SK-N-SH treated with all-trans-retinoic acid at 6 μM for 48 hours (cell line): Measurements from ENCODE around the gene CLCN3.

Experiments used
- ESRRG ChIP-seq: fragments of 250-450 bp; sonication (Bioruptor Pico); IDR thresholded peaks from 2 replicates; pipeline ENCODE4 v1.6.1; 2021; ENCODE audit warnings: mild to moderate bottlenecking
- PPARA ChIP-seq: fragments of 250-450 bp; sonication (Bioruptor Pico); IDR thresholded peaks from 2 replicates; pipeline ENCODE4 v1.5.0; 2020; ENCODE audit warnings: mild to moderate bottlenecking, borderline replicate concordance
- RARB ChIP-seq: fragments of 250-450 bp; sonication (Bioruptor Pico); IDR thresholded peaks from 2 replicates; pipeline ENCODE4 v1.8.0; 2021; ENCODE audit warnings: mild to moderate bottlenecking, moderate library complexity
- TCF4 ChIP-seq: fragments of 250-450 bp; sonication (Bioruptor Pico); IDR thresholded peaks from 2 replicates; pipeline ENCODE4 v1.8.0; 2021; ENCODE audit warnings: mild to moderate bottlenecking, moderate library complexity, borderline replicate concordance
- TOX ChIP-seq: fragments of 250-450 bp; sonication (Bioruptor Pico); IDR thresholded peaks from 2 replicates; pipeline ENCODE4 v1.8.0; 2021; ENCODE audit warnings: mild to moderate bottlenecking, moderate library complexity, borderline replicate concordance
- ZC3H10 ChIP-seq: fragments of 250-450 bp; sonication (Bioruptor Pico); IDR thresholded peaks from 2 replicates; pipeline ENCODE4 v1.5.1; 2021; ENCODE audit warnings: mild to moderate bottlenecking, moderate library complexity
- ZFP3 ChIP-seq: fragments of 250-450 bp; sonication (Bioruptor Pico); IDR thresholded peaks from 2 replicates; pipeline ENCODE4 v1.5.0; 2020; ENCODE audit warnings: mild to moderate bottlenecking, moderate library complexity
- ZNF565 ChIP-seq: fragments of 450-650 bp; formaldehyde crosslinking; conservative IDR thresholded peaks from 2 replicates; pipeline ENCODE4 v1.5.0; 2020; ENCODE audit warnings: low read depth, mild to moderate bottlenecking, moderate library complexity
- ZNF70 ChIP-seq: fragments of 450-650 bp; formaldehyde crosslinking; IDR thresholded peaks from 2 replicates; pipeline ENCODE4 v1.5.0; 2020; ENCODE audit warnings: mild to moderate bottlenecking, moderate library complexity
- ZNF8 ChIP-seq: fragments of 450-650 bp; formaldehyde crosslinking; IDR thresholded peaks from 2 replicates; pipeline ENCODE4 v1.5.0; 2020; ENCODE audit warnings: mild to moderate bottlenecking, moderate library complexity
- TF ChIP-seq, protein P1 (sequence below): fragments of 250-450 bp; sonication (Bioruptor Pico); IDR thresholded peaks from 2 replicates; pipeline ENCODE4 v1.5.1; 2020; ENCODE audit warnings: low read depth, mild to moderate bottlenecking, moderate library complexity
- TF ChIP-seq, protein P2 (sequence below): fragments of 250-450 bp; sonication (Bioruptor Pico); IDR thresholded peaks from 2 replicates; pipeline ENCODE4 v1.8.0; 2020; ENCODE audit warnings: mild to moderate bottlenecking, moderate library complexity, borderline replicate concordance
- TF ChIP-seq, protein P3 (sequence below): fragments of 250-450 bp; sonication (Bioruptor Pico); IDR thresholded peaks from 2 replicates; pipeline ENCODE4 v1.5.1; 2021; ENCODE audit warnings: mild to moderate bottlenecking, moderate library complexity

DNA sequence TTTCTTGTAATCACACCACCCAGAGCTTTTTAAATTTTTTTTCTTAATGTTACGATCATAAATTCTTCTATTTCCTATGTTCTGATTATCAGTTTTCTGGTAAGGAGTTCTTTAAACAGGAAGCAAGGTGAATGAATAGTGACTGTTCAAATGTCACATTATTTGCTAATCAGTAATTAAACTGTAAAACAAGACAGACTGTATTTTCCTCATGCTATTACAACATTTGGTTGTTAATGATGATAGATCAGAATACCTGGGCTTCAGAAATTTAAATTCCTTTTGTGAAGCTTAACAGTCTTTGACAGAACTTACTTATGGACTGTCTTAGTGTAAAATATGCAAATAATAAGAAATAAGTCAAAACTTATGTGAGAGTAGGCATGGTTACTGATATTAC, 41.4 kb downstream of the CLCN3 start:
- TF ChIP-seq, protein P1, sequence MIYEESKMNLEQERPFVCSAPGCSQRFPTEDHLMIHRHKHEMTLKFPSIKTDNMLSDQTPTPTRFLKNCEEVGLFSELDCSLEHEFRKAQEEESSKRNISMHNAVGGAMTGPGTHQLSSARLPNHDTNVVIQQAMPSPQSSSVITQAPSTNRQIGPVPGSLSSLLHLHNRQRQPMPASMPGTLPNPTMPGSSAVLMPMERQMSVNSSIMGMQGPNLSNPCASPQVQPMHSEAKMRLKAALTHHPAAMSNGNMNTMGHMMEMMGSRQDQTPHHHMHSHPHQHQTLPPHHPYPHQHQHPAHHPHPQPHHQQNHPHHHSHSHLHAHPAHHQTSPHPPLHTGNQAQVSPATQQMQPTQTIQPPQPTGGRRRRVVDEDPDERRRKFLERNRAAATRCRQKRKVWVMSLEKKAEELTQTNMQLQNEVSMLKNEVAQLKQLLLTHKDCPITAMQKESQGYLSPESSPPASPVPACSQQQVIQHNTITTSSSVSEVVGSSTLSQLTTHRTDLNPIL (CRISPR knock-in tag): no peak
- TF ChIP-seq RARB (CRISPR knock-in tag) (no peak), PPARA (CRISPR knock-in tag) (no peak), ESRRG (no peak), ZNF565 (CRISPR knock-in tag) (no peak), ZNF70 (CRISPR knock-in tag) (no peak), TCF4 (no peak), TOX (CRISPR knock-in tag) (no peak), ZFP3 (CRISPR knock-in tag) (no peak), ZNF8 (CRISPR knock-in tag) (no peak), ZC3H10 (CRISPR knock-in tag) (no peak)
- TF ChIP-seq, protein P2, sequence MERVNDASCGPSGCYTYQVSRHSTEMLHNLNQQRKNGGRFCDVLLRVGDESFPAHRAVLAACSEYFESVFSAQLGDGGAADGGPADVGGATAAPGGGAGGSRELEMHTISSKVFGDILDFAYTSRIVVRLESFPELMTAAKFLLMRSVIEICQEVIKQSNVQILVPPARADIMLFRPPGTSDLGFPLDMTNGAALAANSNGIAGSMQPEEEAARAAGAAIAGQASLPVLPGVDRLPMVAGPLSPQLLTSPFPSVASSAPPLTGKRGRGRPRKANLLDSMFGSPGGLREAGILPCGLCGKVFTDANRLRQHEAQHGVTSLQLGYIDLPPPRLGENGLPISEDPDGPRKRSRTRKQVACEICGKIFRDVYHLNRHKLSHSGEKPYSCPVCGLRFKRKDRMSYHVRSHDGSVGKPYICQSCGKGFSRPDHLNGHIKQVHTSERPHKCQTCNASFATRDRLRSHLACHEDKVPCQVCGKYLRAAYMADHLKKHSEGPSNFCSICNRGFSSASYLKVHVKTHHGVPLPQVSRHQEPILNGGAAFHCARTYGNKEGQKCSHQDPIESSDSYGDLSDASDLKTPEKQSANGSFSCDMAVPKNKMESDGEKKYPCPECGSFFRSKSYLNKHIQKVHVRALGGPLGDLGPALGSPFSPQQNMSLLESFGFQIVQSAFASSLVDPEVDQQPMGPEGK (CRISPR knock-in tag): no peak
- TF ChIP-seq, protein P3, sequence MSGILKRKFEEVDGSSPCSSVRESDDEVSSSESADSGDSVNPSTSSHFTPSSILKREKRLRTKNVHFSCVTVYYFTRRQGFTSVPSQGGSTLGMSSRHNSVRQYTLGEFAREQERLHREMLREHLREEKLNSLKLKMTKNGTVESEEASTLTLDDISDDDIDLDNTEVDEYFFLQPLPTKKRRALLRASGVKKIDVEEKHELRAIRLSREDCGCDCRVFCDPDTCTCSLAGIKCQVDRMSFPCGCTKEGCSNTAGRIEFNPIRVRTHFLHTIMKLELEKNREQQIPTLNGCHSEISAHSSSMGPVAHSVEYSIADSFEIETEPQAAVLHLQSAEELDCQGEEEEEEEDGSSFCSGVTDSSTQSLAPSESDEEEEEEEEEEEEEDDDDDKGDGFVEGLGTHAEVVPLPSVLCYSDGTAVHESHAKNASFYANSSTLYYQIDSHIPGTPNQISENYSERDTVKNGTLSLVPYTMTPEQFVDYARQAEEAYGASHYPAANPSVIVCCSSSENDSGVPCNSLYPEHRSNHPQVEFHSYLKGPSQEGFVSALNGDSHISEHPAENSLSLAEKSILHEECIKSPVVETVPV (CRISPR knock-in tag): no peak
